ENCODE measurements around the gene ERBB4. TPM values are rescaled to one million over a fixed set of nuclear protein-coding genes. Genes with fewer than 3 reads are reported as not detected.
"Not testable (repeated sequence)": the region's sequence is repeated elsewhere in the genome, so short reads cannot be mapped to it uniquely, and the experiment has no call there.

The ERBB4 gene
- total RNA-seq, 4 donors from 2014 or later: 1.6 to 5.7 (median 3.5) TPM

- ATAC-seq (no peak), DNase-seq (no peak)
- TF ChIP-seq CTCF (IDR thresholded peaks at IDR 0.05 in 4 of 5, conservative IDR thresholded peaks at IDR 0.05 in 1 of 5): no peak
- no peak for TF ChIP-seq POLR2A (IDR thresholded peaks at IDR 0.05)
- Histone ChIP-seq H3K27me3 (no peaks in the 10 kb centered on the region), H3K9me3 (no peaks in the 10 kb centered on the region), H3K27ac (no peak overlapping the region), H3K36me3 (no peaks in the 10 kb centered on the region), H3K4me3 (no peak overlapping the region), H3K4me1 (no peaks in the 10 kb centered on the region)
- in situ Hi-C loops (cut with MboI; ENCODE audit: low sequenced_read_pairs in 4 of 4) (no loop called here), intact Hi-C loops (cut with DNase I; ENCODE audit: low total_unique reads) (no loop called here)
Measured at GRCh38 chr2:211724933-211725332, 813.7 kb downstream of the ERBB4 start.

GRCh38 chr2:211723398-211723797 is 815.2 kb downstream of the ERBB4 start:
- Histone ChIP-seq H3K36me3 (no peaks in the 10 kb centered on the region), H3K27me3 (no peaks in the 10 kb centered on the region), H3K4me1 (no peaks in the 10 kb centered on the region), H3K27ac (no peak overlapping the region), H3K9me3 (no peaks in the 10 kb centered on the region), H3K4me3 (no peak overlapping the region)
- in situ Hi-C loops (cut with MboI; ENCODE audit: low sequenced_read_pairs in 4 of 4): no loop called here
- DNase-seq (no peak), ATAC-seq (no peak)
- TF ChIP-seq CTCF (IDR thresholded peaks at IDR 0.05 in 4 of 5, conservative IDR thresholded peaks at IDR 0.05 in 1 of 5) (no peak), POLR2A (IDR thresholded peaks at IDR 0.05) (no peak)
- intact Hi-C loops (cut with DNase I; ENCODE audit: low total_unique reads): no loop called here

- Histone ChIP-seq H3K9me3 (no peaks in the 10 kb centered on the region), H3K4me3 (no peak overlapping the region), H3K4me1 (no peaks in the 10 kb centered on the region), H3K27me3 (no peaks in the 10 kb centered on the region), H3K36me3 (no peaks in the 10 kb centered on the region), H3K27ac (no peak overlapping the region)
- ATAC-seq (no peak), DNase-seq (no peak)
- in situ Hi-C loops (cut with MboI; ENCODE audit: low sequenced_read_pairs in 4 of 4): no loop called here
- intact Hi-C loops (cut with DNase I; ENCODE audit: low total_unique reads): no loop called here
- TF ChIP-seq POLR2A (IDR thresholded peaks at IDR 0.05) (no peak), CTCF (IDR thresholded peaks at IDR 0.05 in 4 of 5, conservative IDR thresholded peaks at IDR 0.05 in 1 of 5) (no peak)
Measured at GRCh38 chr2:211722928-211723327, 815.7 kb downstream of the ERBB4 start.

- H3K27ac ChIP-seq; H3K4me3 ChIP-seq; H3K9me3 ChIP-seq; H3K4me1 ChIP-seq; H3K36me3 ChIP-seq; intact Hi-C loops (cut with DNase I; ENCODE audit: low total_unique reads); in situ Hi-C loops (cut with MboI; ENCODE audit: low sequenced_read_pairs in 4 of 4); ATAC-seq; DNase-seq; H3K27me3 ChIP-seq: not testable (repeated sequence)
Measured at GRCh38 chr2:211721874-211722273, 816.7 kb downstream of the ERBB4 start.

- Histone ChIP-seq H3K27me3 (no peaks in the 10 kb centered on the region), H3K36me3 (no peaks in the 10 kb centered on the region), H3K4me3 (no peak overlapping the region), H3K27ac (no peak overlapping the region), H3K9me3 (no peaks in the 10 kb centered on the region), H3K4me1 (no peaks in the 10 kb centered on the region)
- DNase-seq (no peak), ATAC-seq (no peak)
- in situ Hi-C loops (cut with MboI; ENCODE audit: low sequenced_read_pairs in 4 of 4): no loop called here
- TF ChIP-seq CTCF (IDR thresholded peaks at IDR 0.05 in 4 of 5, conservative IDR thresholded peaks at IDR 0.05 in 1 of 5): no peak
- no peak for TF ChIP-seq POLR2A (IDR thresholded peaks at IDR 0.05)
- intact Hi-C loops (cut with DNase I; ENCODE audit: low total_unique reads): no loop called here
Measured at GRCh38 chr2:211709389-211709788, 829.2 kb downstream of the ERBB4 start.

Data from gastrocnemius medialis (tissue), 4 donors.